Measurements from ENCODE around the gene TMEM33. TPM values are rescaled to one million over a fixed set of nuclear protein-coding genes. Genes with fewer than 3 reads are reported as not detected.

The TMEM33 gene
- total RNA-seq, 1 experiment from 2014 or later = 67.3 TPM

GRCh38 chr4:41967392-41967791 is 32.2 kb downstream of the TMEM33 start:
- Mint-ChIP-seq H3K27ac (ENCODE audit: unreplicated experiment) (no peak overlapping the region), H3K9me3 (ENCODE audit: low read depth, unreplicated experiment) (peaks cover 2% of the 10 kb centered on the region), H3K4me3 (ENCODE audit: low read depth, unreplicated experiment) (no peak overlapping the region), H3K4me1 (ENCODE audit: low read depth, unreplicated experiment) (no peaks in the 10 kb centered on the region), H3K36me3 (ENCODE audit: insufficient read depth, unreplicated experiment) (no peaks in the 10 kb centered on the region), H3K27me3 (ENCODE audit: unreplicated experiment) (no peaks in the 10 kb centered on the region)
- BruUV-seq (replicated peaks) = no TSS peak
- no peak for TF ChIP-seq CTCF (IDR thresholded peaks at IDR 0.05; ENCODE audit: unreplicated experiment)
- intact Hi-C loops (cut with micrococcal nuclease; ENCODE audit: unreplicated experiment) = no loop called here
- no peak for DNase-seq
- CTCF ChIA-PET = no interaction called here

- CTCF ChIA-PET = no interaction called here
Observed at GRCh38 chr4:41969671-41970070, 34.4 kb downstream of the TMEM33 start.

DNA sequence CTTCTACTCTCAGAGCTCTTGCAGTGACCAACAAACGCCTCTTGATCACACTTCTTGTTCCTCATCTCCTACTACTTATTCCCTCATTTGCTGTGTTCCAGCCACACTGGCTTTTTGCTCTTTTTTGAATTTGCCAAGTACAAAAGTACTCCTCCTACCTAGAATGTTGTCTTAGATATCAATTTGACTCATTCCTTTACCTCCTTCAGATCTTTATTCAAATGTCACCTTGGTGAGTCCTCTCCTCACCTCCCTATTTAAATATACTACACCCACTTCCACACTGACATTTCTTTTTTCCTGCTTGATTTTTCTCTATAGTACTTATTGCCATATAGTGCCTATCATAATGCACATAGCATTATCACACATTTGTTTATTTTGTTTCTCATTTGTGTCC is 40.1 kb downstream of the TMEM33 start:
- Mint-ChIP-seq H3K4me3 (ENCODE audit: low read depth, unreplicated experiment) (no peak overlapping the region), H3K36me3 (ENCODE audit: insufficient read depth, unreplicated experiment) (no peaks in the 10 kb centered on the region), H3K4me1 (ENCODE audit: low read depth, unreplicated experiment) (no peaks in the 10 kb centered on the region), H3K9me3 (ENCODE audit: low read depth, unreplicated experiment) (no peaks in the 10 kb centered on the region), H3K27ac (ENCODE audit: unreplicated experiment) (no peak overlapping the region), H3K27me3 (ENCODE audit: unreplicated experiment) (no peaks in the 10 kb centered on the region)
- CTCF ChIA-PET = no interaction called here
- intact Hi-C loops (cut with micrococcal nuclease; ENCODE audit: unreplicated experiment) = no loop called here
- TF ChIP-seq CTCF (IDR thresholded peaks at IDR 0.05; ENCODE audit: unreplicated experiment) = no peak
- no peak for DNase-seq
- no TSS peak for BruUV-seq (replicated peaks)

More at GRCh38 chr4:41969671-41970070, 34.4 kb downstream of the TMEM33 start:
- no TSS peak for BruUV-seq (replicated peaks)
- intact Hi-C loops (cut with micrococcal nuclease; ENCODE audit: unreplicated experiment) = no loop called here
- H3K27me3 Mint-ChIP-seq (ENCODE audit: unreplicated experiment) = no peaks in the 10 kb centered on the region
- peaks cover 2% of the 10 kb centered on the region for H3K9me3 Mint-ChIP-seq (ENCODE audit: low read depth, unreplicated experiment)
- H3K4me3 Mint-ChIP-seq (ENCODE audit: low read depth, unreplicated experiment) = no peak overlapping the region
- TF ChIP-seq CTCF (IDR thresholded peaks at IDR 0.05; ENCODE audit: unreplicated experiment) = no peak
- no peak for DNase-seq
- H3K4me1 Mint-ChIP-seq (ENCODE audit: low read depth, unreplicated experiment) = no peaks in the 10 kb centered on the region
- no peaks in the 10 kb centered on the region for H3K36me3 Mint-ChIP-seq (ENCODE audit: insufficient read depth, unreplicated experiment)
- no peak overlapping the region for H3K27ac Mint-ChIP-seq (ENCODE audit: unreplicated experiment)

DNA sequence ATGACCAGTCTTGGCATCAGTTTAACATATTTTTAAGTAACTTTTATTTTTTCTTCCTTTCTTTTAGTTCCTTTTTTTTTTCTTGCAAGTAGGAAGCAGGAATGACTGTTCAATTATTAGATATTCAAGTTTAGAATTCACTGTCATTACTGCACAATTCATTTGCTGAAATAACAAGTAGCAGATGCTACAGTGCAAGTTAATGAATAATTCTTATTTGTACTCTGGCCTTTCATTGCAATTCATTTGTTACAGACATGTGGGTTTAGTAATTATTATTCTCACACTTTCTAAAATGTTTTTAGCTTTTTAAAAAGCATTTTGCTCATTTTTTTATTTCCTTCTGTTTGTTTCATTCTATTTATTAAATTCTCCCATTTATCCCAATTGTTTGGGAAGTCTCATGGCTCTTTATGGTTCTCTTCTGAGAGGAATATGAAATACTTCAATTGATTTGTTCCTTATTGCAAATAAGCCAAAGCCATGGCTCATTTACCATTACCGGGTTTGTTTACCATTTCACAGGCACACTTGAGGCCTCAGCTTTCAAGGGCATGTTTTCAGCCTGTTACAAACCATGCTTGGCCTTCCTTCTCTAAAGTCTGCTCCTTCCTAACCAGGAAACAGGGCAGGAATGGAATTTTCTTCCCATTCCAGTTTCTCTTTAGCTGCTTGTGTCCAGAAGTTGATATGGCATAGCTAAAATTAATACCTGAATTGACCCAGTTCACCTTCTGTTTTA is 41.7 kb downstream of the TMEM33 start:
- intact Hi-C loops (cut with micrococcal nuclease; ENCODE audit: unreplicated experiment) = no loop called here
- Mint-ChIP-seq H3K27ac (ENCODE audit: unreplicated experiment) (no peak overlapping the region), H3K4me1 (ENCODE audit: low read depth, unreplicated experiment) (no peaks in the 10 kb centered on the region), H3K27me3 (ENCODE audit: unreplicated experiment) (no peaks in the 10 kb centered on the region), H3K4me3 (ENCODE audit: low read depth, unreplicated experiment) (no peak overlapping the region), H3K36me3 (ENCODE audit: insufficient read depth, unreplicated experiment) (no peaks in the 10 kb centered on the region), H3K9me3 (ENCODE audit: low read depth, unreplicated experiment) (no peaks in the 10 kb centered on the region)
- BruUV-seq (replicated peaks) = no TSS peak
- no peak for TF ChIP-seq CTCF (IDR thresholded peaks at IDR 0.05; ENCODE audit: unreplicated experiment)
- CTCF ChIA-PET = interaction anchor here (0.9 kb wide), 1 partner anchor 17 kb away, joined by 3 read pairs; no protein-coding TSS in a partner anchor
- DNase-seq = no peak
